Subcutaneous abdominal adipose tissue (tissue), 5 donors: ENCODE results near the gene GCC2.
"Not testable (repeated sequence)": the region's sequence is repeated elsewhere in the genome, so short reads cannot be mapped to it uniquely, and the experiment has no call there.

Experiments
- H3K27ac ChIP-seq: one replicate; pipeline ENCODE4 v1.7.0; 2013; ENCODE audit warnings: low read depth, mild to moderate bottlenecking, inconsistent platforms, low read length, moderate library complexity
- H3K27me3 ChIP-seq, 5 donors: one replicate each; pipeline ENCODE4 v1.7.0; 2013; ENCODE audit warnings: low read length in 5 of 5, inconsistent platforms in 1 of 5; ENCODE audit not compliant: control insufficient read depth in 5 of 5, insufficient read depth in 4 of 5
- H3K36me3 ChIP-seq, 5 donors: one replicate each; pipeline ENCODE4 v1.7.0; 2013; ENCODE audit warnings: low read length in 5 of 5; ENCODE audit not compliant: control insufficient read depth in 5 of 5, insufficient read depth in 5 of 5
- H3K4me1 ChIP-seq, 5 donors: one replicate each; pipeline ENCODE4 v1.7.0; 2013; ENCODE audit warnings: low read length in 5 of 5, mild to moderate bottlenecking in 3 of 5, moderate library complexity in 1 of 5; ENCODE audit not compliant: control insufficient read depth in 5 of 5, insufficient read depth in 5 of 5
- H3K4me3 ChIP-seq, 5 donors: one replicate each; pipeline ENCODE4 v1.7.0; 2013; ENCODE audit warnings: low read length in 5 of 5, low read depth in 1 of 5
- H3K9ac ChIP-seq, 5 donors: one replicate each; pipeline ENCODE4 v1.7.0; 2013; ENCODE audit warnings: low read length in 5 of 5, mild to moderate bottlenecking in 4 of 5, moderate library complexity in 3 of 5
- H3K9me3 ChIP-seq, 5 donors: one replicate each; pipeline ENCODE4 v1.7.0; 2013; ENCODE audit warnings: low read length in 5 of 5; ENCODE audit not compliant: control insufficient read depth in 5 of 5
- donor health status: healthy.
- donor health status: healthy.
- donor health status: healthy.
- donor health status: healthy.
- donor health status: healthy.

Gene GCC2

GRCh38 chr2:108444941-108445840 is 3.8 kb upstream of the GCC2 start:
- Histone ChIP-seq H3K27me3 (no peaks in the 10 kb centered on the region), H3K4me1 (peaks cover 0 to 17% (median 16%) of the 10 kb centered on the region in 5 donors), H3K27ac (no peak overlapping the region), H3K36me3 (no peaks in the 10 kb centered on the region), H3K9ac (no peak overlapping the region), H3K4me3 (no peak overlapping the region), H3K9me3 (no peaks in the 10 kb centered on the region)

GRCh38 chr2:108446703-108447102 is 2.3 kb upstream of the GCC2 start:
- Histone ChIP-seq H3K9me3 (no peaks in the 10 kb centered on the region), H3K4me3 (no peak overlapping the region), H3K27me3 (no peaks in the 10 kb centered on the region), H3K27ac (no peak overlapping the region), H3K4me1 (peaks cover 0 to 19% (median 17%) of the 10 kb centered on the region in 5 donors), H3K9ac (no peak overlapping the region), H3K36me3 (peaks cover 0 to 3% (median 1%) of the 10 kb centered on the region in 5 donors)

GRCh38 chr2:108447947-108448677 is 894 bp upstream of the GCC2 start:
- H3K27ac ChIP-seq = peak overlapping the region; percentile 89
- peak overlapping the region; percentile 81 to 98 (median 97) for H3K4me3 ChIP-seq
- no peaks in the 10 kb centered on the region for H3K27me3 ChIP-seq
- no peaks in the 10 kb centered on the region for H3K9me3 ChIP-seq
- H3K9ac ChIP-seq = peak overlapping the region in 4 of 5 donors; percentile 80 to 95 (median 90)
- peaks cover 0 to 19% (median 17%) of the 10 kb centered on the region in 5 donors for H3K4me1 ChIP-seq
- H3K36me3 ChIP-seq = peaks cover 3 to 15% (median 8%) of the 10 kb centered on the region in 5 donors

DNA sequence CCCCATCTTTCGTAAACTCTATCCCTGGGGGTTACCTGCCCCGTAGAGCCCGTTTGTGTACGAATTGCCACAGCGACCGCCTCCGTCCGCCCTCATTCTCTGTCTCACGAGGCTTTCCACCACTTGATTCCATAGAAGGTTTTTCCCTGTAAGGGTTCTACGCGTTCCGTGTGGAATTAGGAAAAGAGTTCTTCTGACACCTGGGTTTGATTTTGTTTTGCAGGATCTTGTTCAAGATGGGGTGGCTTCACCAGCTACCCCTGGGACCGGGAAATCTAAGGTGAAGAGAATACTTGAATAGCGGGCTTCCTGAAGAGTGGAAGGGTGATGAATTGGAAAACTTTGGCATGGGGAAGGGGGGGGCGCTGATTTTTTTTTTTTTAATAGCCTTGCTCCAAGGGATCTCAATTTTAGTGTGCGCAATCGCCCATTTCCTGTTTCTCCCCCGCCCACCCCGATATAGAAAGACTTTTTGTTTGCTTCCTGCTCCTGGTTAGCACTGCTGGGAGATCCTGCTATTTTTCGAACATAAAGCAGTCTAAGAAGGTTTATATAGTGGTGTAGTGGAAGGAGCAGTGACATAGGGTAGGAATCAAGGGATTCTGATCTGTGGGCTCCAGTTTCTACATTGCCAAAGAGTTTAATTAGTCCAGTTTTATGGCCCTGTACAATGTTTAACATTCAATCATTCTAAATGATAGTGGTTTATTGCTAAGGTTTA is 564 bp downstream of the GCC2 start:
- H3K4me3 ChIP-seq = peak overlapping the region; percentile 95 to 98 (median 97)
- H3K27ac ChIP-seq = peak overlapping the region; percentile 89
- H3K9me3 ChIP-seq = no peaks in the 10 kb centered on the region
- H3K9ac ChIP-seq = peak overlapping the region; percentile 80 to 95 (median 88)
- H3K27me3 ChIP-seq = no peaks in the 10 kb centered on the region
- H3K36me3 ChIP-seq = peaks cover 13 to 26% (median 18%) of the 10 kb centered on the region in 5 donors
- peaks cover 0 to 19% (median 17%) of the 10 kb centered on the region in 5 donors for H3K4me1 ChIP-seq

DNA sequence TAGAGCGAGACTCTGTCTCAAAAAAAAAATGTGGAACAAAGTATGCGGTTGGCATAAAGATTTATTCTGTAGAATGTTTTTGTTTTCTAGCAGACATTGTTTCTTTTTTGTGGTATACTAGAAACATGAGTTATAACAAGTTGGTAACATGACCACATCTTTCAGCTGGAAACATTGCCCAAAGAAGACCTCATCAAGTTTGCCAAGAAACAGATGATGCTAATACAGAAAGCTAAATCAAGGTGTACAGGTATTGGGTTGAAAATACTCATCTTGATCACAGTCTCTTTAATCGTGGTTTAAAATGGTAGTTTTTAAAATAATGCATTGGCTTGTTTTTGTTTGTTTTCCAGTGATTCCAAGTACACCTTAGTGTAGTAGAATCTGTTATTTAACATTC is 1.9 kb downstream of the GCC2 start:
- Histone ChIP-seq H3K9ac (no peak overlapping the region), H3K36me3 (peaks cover 18 to 38% (median 26%) of the 10 kb centered on the region in 5 donors), H3K4me3 (no peak overlapping the region), H3K9me3 (no peaks in the 10 kb centered on the region), H3K4me1 (peaks cover 0 to 19% (median 17%) of the 10 kb centered on the region in 5 donors), H3K27ac (no peak overlapping the region), H3K27me3 (no peaks in the 10 kb centered on the region)

GRCh38 chr2:108451976-108452375 is 3.0 kb downstream of the GCC2 start:
- H3K4me3 ChIP-seq = no peak overlapping the region
- H3K4me1 ChIP-seq = peaks cover 0 to 19% (median 17%) of the 10 kb centered on the region in 5 donors
- no peak overlapping the region for H3K27ac ChIP-seq
- H3K36me3 ChIP-seq = peaks cover 20 to 46% (median 34%) of the 10 kb centered on the region in 5 donors
- no peaks in the 10 kb centered on the region for H3K9me3 ChIP-seq
- H3K9ac ChIP-seq = no peak overlapping the region
- no peaks in the 10 kb centered on the region for H3K27me3 ChIP-seq

DNA sequence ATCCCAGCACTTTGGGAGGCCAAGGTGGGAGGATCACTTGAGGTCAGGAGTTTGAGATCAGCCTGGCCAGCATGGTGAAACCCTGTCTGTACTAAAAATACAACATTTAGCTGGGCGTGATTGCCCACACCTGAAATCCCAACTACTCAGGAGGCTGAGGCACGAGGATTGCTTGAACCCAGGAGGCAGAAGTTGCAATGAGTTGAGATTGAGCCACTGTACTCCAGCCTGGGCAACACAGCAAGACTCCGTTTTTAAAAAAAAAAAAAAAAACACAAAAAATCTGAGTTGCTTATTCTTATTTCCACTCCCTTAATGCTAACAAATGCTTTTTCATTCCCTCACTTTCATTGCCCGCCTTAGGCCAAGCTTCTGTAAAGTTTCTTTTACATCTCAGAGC is 4.5 kb downstream of the GCC2 start:
- H3K27me3 ChIP-seq, H3K4me3 ChIP-seq, H3K27ac ChIP-seq, H3K9ac ChIP-seq: not testable (repeated sequence)
- peaks cover 0 to 12% (median 10%) of the 10 kb centered on the region in 5 donors for H3K4me1 ChIP-seq
- H3K36me3 ChIP-seq = peaks cover 34 to 54% (median 38%) of the 10 kb centered on the region in 5 donors
- peaks cover 0 to 11% (median 8%) of the 10 kb centered on the region in 5 donors for H3K9me3 ChIP-seq

- Histone ChIP-seq H3K4me3 (no peak overlapping the region), H3K9me3 (peaks cover 0 to 12% (median 8%) of the 10 kb centered on the region in 5 donors), H3K4me1 (peaks cover 0 to 10% (median 8%) of the 10 kb centered on the region in 5 donors), H3K27me3 (no peaks in the 10 kb centered on the region), H3K9ac (no peak overlapping the region), H3K27ac (no peak overlapping the region), H3K36me3 (peaks cover 34 to 54% (median 38%) of the 10 kb centered on the region in 5 donors)
These were observed 5.4 kb downstream of the GCC2 start for GRCh38 chr2:108454440-108454839.

- no peaks in the 10 kb centered on the region for H3K27me3 ChIP-seq
- peaks cover 0 to 12% (median 8%) of the 10 kb centered on the region in 5 donors for H3K9me3 ChIP-seq
- no peaks in the 10 kb centered on the region for H3K4me1 ChIP-seq
- H3K36me3 ChIP-seq = peaks cover 35 to 57% (median 42%) of the 10 kb centered on the region in 5 donors
- no peak overlapping the region for H3K27ac ChIP-seq
- no peak overlapping the region for H3K4me3 ChIP-seq
- H3K9ac ChIP-seq = no peak overlapping the region
These were observed 6.6 kb downstream of the GCC2 start for GRCh38 chr2:108455571-108455970.
